Caco-2 (cell line): ENCODE measurements around the gene DENND1A. TPM values are rescaled to one million over a fixed set of nuclear protein-coding genes. Genes with fewer than 3 reads are reported as not detected.

Experiments
- BruUV-seq: library from RNA; stranded (reverse); fragments of 400-500 nt; replicated peaks from 2 replicates; lab custom pipeline; 2021; lab: Mats Ljungman, UMichigan
- CTCF ChIA-PET: fragments of 300-600 bp; sonication (Branson Sonifier 250); formaldehyde crosslinking; loops from one replicate; lab custom pipeline; 2022; ENCODE audit warnings: antibody characterized with exemption; lab: Charles Lee
- POLR2A ChIA-PET: fragments of 300-600 bp; sonication (Branson Sonifier 250); formaldehyde crosslinking; loops from one replicate; lab custom pipeline; 2022; ENCODE audit warnings: antibody characterized with exemption; lab: Charles Lee
- DNase-seq, 2 experiments: peaks; one replicate each; pipeline versions ENCODE4 v3.0.0 to v3.0.0-alpha.2; 2020 to 2022
- H3K27me3 ChIP-seq: replicated peaks from 2 replicates; pipeline ENCODE4 v1.6.0; 2011; ENCODE audit warnings: low read length; ENCODE audit not compliant: control insufficient read depth, insufficient read depth
- H3K36me3 ChIP-seq: 2 replicates; pipeline ENCODE4 v1.5.1; 2011; ENCODE audit warnings: low read length; ENCODE audit not compliant: control insufficient read depth, insufficient read depth
- H3K4me1 ChIP-seq: fragments of 250-450 bp; sonication (Bioruptor Pico); 2 replicates; pipeline ENCODE4 v1.5.1; 2020; ENCODE audit warnings: mild to moderate bottlenecking
- H3K4me3 ChIP-seq: 2 replicates; pipeline ENCODE4 v1.5.1; 2011; ENCODE audit warnings: low read depth, mild to moderate bottlenecking, control low read depth, low read length
- H3K9me3 ChIP-seq: fragments of 250-450 bp; sonication (Bioruptor Pico); 2 replicates; pipeline ENCODE4 v1.5.1; 2020; ENCODE audit warnings: mild to moderate bottlenecking, moderate library complexity
- H3K27ac Mint-ChIP-seq: one replicate; pipeline ENCODE4 v1.8.0; 2022; ENCODE audit warnings: mixed read lengths; ENCODE audit not compliant: unreplicated experiment
- H3K27me3 Mint-ChIP-seq: one replicate; pipeline ENCODE4 v1.8.0; 2022; ENCODE audit warnings: mixed read lengths; ENCODE audit not compliant: insufficient read depth, unreplicated experiment
- H3K36me3 Mint-ChIP-seq: one replicate; pipeline ENCODE4 v1.8.0; 2022; ENCODE audit warnings: mild to moderate bottlenecking, mixed read lengths; ENCODE audit not compliant: insufficient read depth, unreplicated experiment
- H3K4me1 Mint-ChIP-seq: one replicate; pipeline ENCODE4 v1.8.0; 2022; ENCODE audit warnings: low read depth, mixed read lengths; ENCODE audit not compliant: unreplicated experiment
- H3K4me3 Mint-ChIP-seq: one replicate; pipeline ENCODE4 v1.8.0; 2022; ENCODE audit warnings: mild to moderate bottlenecking, moderate library complexity, mixed read lengths; ENCODE audit not compliant: unreplicated experiment
- H3K9me3 Mint-ChIP-seq: one replicate; pipeline ENCODE4 v1.8.0; 2022; ENCODE audit warnings: mixed read lengths; ENCODE audit not compliant: unreplicated experiment
- CTCF ChIP-seq, 2 experiments: fragments of 200-600 bp in 1 of 2; IDR thresholded peaks; 1 replicate in 1 of 2; 2 replicates in 1 of 2; pipeline versions ENCODE4 v1.5.1 to v1.8.0; 2011 to 2022; ENCODE audit warnings: antibody characterized with exemption in 1 of 2, control low read depth in 1 of 2, inconsistent platforms in 1 of 2, low read depth in 1 of 2, low read length in 1 of 2, mild to moderate bottlenecking in 1 of 2, moderate library complexity in 1 of 2; ENCODE audit not compliant: insufficient read depth in 1 of 2, severe bottlenecking in 1 of 2, unreplicated experiment in 1 of 2
- intact Hi-C: fragments of 100-400 bp; cut with micrococcal nuclease; formaldehyde crosslinking; loops from one replicate; pipeline ENCODE4 v1.10.0; 2022; ENCODE audit not compliant: unreplicated experiment
- total RNA-seq: library from RNA; stranded (reverse); gene quantifications from 2 replicates; pipeline ENCODE4 v1.2.3, GENCODE V29; 2022

DENND1A gene
- total RNA-seq, 1 experiment from 2014 or later: 41.6 TPM

- intact Hi-C loops: no loop called here
- H3K4me3 Mint-ChIP-seq: no peak overlapping the region
- CTCF ChIA-PET: interaction anchor here (1.0 to 1.1 kb wide), 2 partner anchors 24 to 72 kb away, joined by 3 read pairs; no protein-coding TSS in a partner anchor
- H3K9me3 ChIP-seq: no peaks in the 10 kb centered on the region
- H3K4me3 ChIP-seq: no peak overlapping the region
- H3K36me3 Mint-ChIP-seq: peaks cover 28% of the 10 kb centered on the region
- H3K36me3 ChIP-seq: no peaks in the 10 kb centered on the region; the same call in 1 of the 2 replicates
- DNase-seq: peak in 1 of 2 experiments; percentile 25
- H3K27me3 ChIP-seq: no peaks in the 10 kb centered on the region
- peaks cover 6% of the 10 kb centered on the region for H3K4me1 Mint-ChIP-seq
- H3K4me1 ChIP-seq: no peaks in the 10 kb centered on the region
- no peaks in the 10 kb centered on the region for H3K27me3 Mint-ChIP-seq
- H3K27ac Mint-ChIP-seq: no peak overlapping the region
- no peak for TF ChIP-seq CTCF (IDR thresholded peaks at IDR 0.05; ENCODE audit: insufficient read depth in 1 of 2, low read depth in 1 of 2, low read length in 1 of 2, severe bottlenecking in 1 of 2, unreplicated experiment in 1 of 2)
- POLR2A ChIA-PET: no interaction called here
- H3K9me3 Mint-ChIP-seq: no peaks in the 10 kb centered on the region
- BruUV-seq: no TSS peak
Observed at GRCh38 chr9:123426406-123426805, 503.5 kb downstream of the DENND1A start.

GRCh38 chr9:123425836-123426365, 504.0 kb downstream of the DENND1A start:
- DNase-seq: no peak
- H3K4me3 Mint-ChIP-seq: no peak overlapping the region
- H3K36me3 Mint-ChIP-seq: peaks cover 24% of the 10 kb centered on the region
- CTCF ChIA-PET: interaction anchor here (1.0 to 1.1 kb wide), 2 partner anchors 24 to 71 kb away, joined by 3 read pairs; no protein-coding TSS in a partner anchor
- intact Hi-C loops: no loop called here
- no peaks in the 10 kb centered on the region for H3K4me1 ChIP-seq
- no peaks in the 10 kb centered on the region for H3K27me3 Mint-ChIP-seq
- peaks cover 6% of the 10 kb centered on the region for H3K4me1 Mint-ChIP-seq
- no peaks in the 10 kb centered on the region for H3K27me3 ChIP-seq
- BruUV-seq: no TSS peak
- H3K27ac Mint-ChIP-seq: no peak overlapping the region
- POLR2A ChIA-PET: no interaction called here
- TF ChIP-seq CTCF (IDR thresholded peaks at IDR 0.05; ENCODE audit: insufficient read depth in 1 of 2, low read depth in 1 of 2, low read length in 1 of 2, severe bottlenecking in 1 of 2, unreplicated experiment in 1 of 2): no peak
- no peak overlapping the region for H3K4me3 ChIP-seq
- no peaks in the 10 kb centered on the region; the same call in 1 of the 2 replicates for H3K36me3 ChIP-seq
- H3K9me3 ChIP-seq: no peaks in the 10 kb centered on the region
- H3K9me3 Mint-ChIP-seq: no peaks in the 10 kb centered on the region

GRCh38 chr9:123425261-123425821, 504.6 kb downstream of the DENND1A start:
- H3K4me3 ChIP-seq: no peak overlapping the region
- H3K27me3 Mint-ChIP-seq: no peaks in the 10 kb centered on the region
- no peaks in the 10 kb centered on the region for H3K27me3 ChIP-seq
- CTCF ChIA-PET: no interaction called here
- H3K36me3 Mint-ChIP-seq: peaks cover 24% of the 10 kb centered on the region
- BruUV-seq: no TSS peak
- intact Hi-C loops: no loop called here
- no peaks in the 10 kb centered on the region for H3K9me3 ChIP-seq
- no peak for DNase-seq
- no peaks in the 10 kb centered on the region for H3K9me3 Mint-ChIP-seq
- H3K4me3 Mint-ChIP-seq: no peak overlapping the region
- TF ChIP-seq CTCF (IDR thresholded peaks at IDR 0.05; ENCODE audit: insufficient read depth in 1 of 2, low read depth in 1 of 2, low read length in 1 of 2, severe bottlenecking in 1 of 2, unreplicated experiment in 1 of 2): no peak
- POLR2A ChIA-PET: no interaction called here
- no peaks in the 10 kb centered on the region for H3K4me1 ChIP-seq
- no peaks in the 10 kb centered on the region; the same call in 1 of the 2 replicates for H3K36me3 ChIP-seq
- H3K27ac Mint-ChIP-seq: no peak overlapping the region
- H3K4me1 Mint-ChIP-seq: peaks cover 6% of the 10 kb centered on the region
